Neuron (in vitro differentiated cells): ENCODE results near the gene SAMD7.

Experiments
- H2AFZ ChIP-seq: one replicate; pipeline ENCODE4 v1.6.1; 2013; ENCODE audit warnings: low read depth, mild to moderate bottlenecking, inconsistent platforms, low read length, moderate library complexity
- H3K27me3 ChIP-seq: one replicate; pipeline ENCODE4 v1.6.1; 2013; ENCODE audit warnings: low read length; ENCODE audit not compliant: insufficient read depth
- H3K36me3 ChIP-seq: one replicate; pipeline ENCODE4 v1.6.1; 2013; ENCODE audit warnings: low read length; ENCODE audit not compliant: insufficient read depth
- H3K4me1 ChIP-seq: one replicate; pipeline ENCODE4 v1.6.1; 2013; ENCODE audit warnings: low read length; ENCODE audit not compliant: insufficient read depth
- H3K4me3 ChIP-seq: 2 replicates; pipeline ENCODE4 v1.5.1; 2013; ENCODE audit warnings: mild to moderate bottlenecking, low read length, moderate library complexity
- H3K9me3 ChIP-seq: one replicate; pipeline ENCODE4 v1.6.1; 2013; ENCODE audit warnings: low read length

The SAMD7 gene

GRCh38 chr3:169964176-169964575, 52.8 kb downstream of the SAMD7 start:
- Histone ChIP-seq H3K27me3 (no peaks in the 10 kb centered on the region), H2AFZ (no peak overlapping the region), H3K4me1 (peaks cover 19% of the 10 kb centered on the region), H3K4me3 (no peak overlapping the region), H3K9me3 (peaks cover 3% of the 10 kb centered on the region), H3K36me3 (no peaks in the 10 kb centered on the region)

DNA sequence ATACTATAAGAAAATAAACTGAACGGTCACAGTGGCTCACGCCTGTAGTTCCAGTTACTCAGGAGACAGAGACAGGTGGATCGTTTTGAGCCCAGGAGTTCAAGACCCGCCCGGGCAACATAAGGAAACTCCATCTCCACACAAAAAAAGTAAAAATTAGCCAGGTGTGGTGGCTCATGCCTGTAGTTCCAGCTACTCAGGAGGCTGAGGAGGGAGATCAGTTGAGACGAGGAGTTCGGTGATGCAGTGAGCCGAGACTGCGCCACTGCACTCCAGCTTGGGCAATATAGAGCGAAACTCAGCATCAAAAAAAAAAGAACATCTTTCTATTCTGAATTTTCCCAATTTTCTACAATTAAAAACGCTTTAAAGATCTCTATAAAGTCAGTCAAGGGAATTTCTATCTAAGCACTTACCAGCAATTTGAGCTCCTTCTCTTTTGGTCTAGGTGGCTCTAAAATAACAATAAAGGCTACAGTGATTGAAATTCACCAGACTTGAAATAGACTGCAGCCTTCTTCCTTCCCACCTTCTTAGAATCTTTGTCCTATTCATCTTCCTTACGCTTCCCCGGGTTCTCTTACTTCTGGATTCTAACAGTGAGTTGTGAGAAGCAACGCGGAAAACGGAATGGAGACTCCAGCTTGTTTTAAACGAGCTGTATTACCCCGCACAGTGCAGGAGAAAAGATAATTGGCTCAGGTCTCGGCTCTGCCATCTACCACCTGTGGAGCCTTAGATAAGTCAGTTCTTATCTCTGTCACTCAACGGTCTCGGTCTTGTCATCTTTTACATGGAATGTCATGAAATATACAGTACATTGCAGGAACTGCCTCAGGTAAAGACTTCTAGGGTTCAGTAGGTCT, 54.4 kb downstream of the SAMD7 start:
- peaks cover 19% of the 10 kb centered on the region for H3K4me1 ChIP-seq
- no peaks in the 10 kb centered on the region for H3K27me3 ChIP-seq
- H3K9me3 ChIP-seq: peaks cover 3% of the 10 kb centered on the region
- H2AFZ ChIP-seq: peak overlapping the region; percentile 87
- peaks cover 3% of the 10 kb centered on the region for H3K36me3 ChIP-seq
- peak overlapping the region; percentile 65 for H3K4me3 ChIP-seq

DNA sequence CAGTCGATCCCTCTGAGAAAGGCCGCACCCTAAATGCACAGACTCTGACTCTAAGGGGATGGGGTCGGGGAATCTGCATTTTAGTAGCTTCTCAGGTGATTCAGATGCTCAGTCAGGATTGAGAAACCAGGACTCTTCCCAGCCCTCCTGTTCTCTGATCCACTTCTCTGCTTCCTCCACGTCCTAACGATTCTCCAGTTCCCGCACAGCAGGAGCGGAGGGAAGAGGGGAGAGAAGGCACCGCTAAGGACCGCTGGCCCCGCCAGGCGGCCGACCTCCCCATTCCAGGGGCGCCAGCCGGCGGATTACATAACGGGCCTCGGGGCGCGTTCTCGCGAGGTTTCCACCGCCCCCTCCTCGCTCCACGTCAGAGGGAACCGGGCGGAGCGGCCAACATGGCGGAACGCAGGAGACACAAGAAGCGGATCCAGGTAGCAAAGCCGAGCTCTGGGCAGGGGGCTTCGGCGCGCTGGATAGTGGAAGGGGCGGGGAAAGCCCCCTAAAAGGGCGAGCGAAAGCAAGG, 55.1 kb downstream of the SAMD7 start, which contains the start of gene SEC62:
Gene SEC62 (plus strand): TSS at position 380 of the 523 bp plus-strand sequence. CDS start 16 bp downstream, at position 396.
- Histone ChIP-seq H3K4me1 (peaks cover 19% of the 10 kb centered on the region), H3K36me3 (peaks cover 7% of the 10 kb centered on the region), H3K9me3 (peaks cover 3% of the 10 kb centered on the region), H2AFZ (peak within 1 kb of the TSS; percentile 87), H3K4me3 (peak within 1 kb of the TSS; percentile 65), H3K27me3 (no peaks in the 10 kb centered on the region)

DNA sequence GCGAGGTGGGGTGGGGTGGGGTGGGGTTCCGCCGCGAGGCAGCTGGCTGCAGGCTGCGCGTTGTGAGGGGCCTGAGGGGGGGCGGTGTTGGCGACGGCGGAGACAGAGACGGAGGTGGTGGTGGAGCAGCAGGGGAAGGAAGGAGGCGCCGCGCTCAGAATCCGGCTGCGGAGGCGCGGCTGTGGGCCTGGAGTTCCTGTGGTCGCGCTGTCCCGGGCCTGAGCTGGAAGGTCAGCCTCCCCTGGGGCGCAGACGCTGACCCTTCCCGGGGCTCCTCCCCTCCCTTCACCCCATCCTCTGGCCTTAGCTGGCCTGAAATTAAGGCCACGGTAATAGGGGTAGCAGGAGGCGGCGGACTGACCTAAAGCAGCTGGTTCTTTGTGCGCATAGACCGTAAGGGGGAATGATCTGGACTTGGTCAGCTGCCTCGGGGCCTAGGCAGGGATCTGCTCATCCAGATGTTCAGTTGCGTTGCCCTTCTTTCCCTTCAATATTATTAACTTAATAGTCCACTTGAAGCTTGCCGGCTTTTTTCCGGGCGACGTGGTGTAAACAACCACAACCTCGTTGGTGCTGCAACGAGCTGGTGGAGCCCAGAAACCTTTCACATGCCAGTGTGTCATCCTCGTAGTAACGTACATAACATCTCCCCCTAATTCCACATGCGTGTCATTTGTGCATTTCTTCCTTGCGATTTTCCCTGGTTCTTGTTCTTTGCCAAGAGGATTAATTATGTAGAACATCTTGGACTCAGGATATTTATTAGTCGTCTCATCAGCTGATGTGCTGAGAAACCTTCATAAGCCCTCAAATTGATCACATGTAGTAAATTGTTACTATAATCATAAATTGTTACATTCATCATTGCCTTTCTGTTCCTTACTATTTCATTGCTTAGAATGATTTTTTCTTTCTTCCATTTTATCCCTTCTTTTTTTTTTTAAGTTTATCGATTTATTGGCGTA, 55.9 kb downstream of the SAMD7 start:
- H3K4me3 ChIP-seq: peak overlapping the region; percentile 65
- H3K27me3 ChIP-seq: no peaks in the 10 kb centered on the region
- peak overlapping the region; percentile 87 for H2AFZ ChIP-seq
- H3K36me3 ChIP-seq: peaks cover 11% of the 10 kb centered on the region
- H3K9me3 ChIP-seq: peaks cover 3% of the 10 kb centered on the region
- peaks cover 19% of the 10 kb centered on the region for H3K4me1 ChIP-seq

DNA sequence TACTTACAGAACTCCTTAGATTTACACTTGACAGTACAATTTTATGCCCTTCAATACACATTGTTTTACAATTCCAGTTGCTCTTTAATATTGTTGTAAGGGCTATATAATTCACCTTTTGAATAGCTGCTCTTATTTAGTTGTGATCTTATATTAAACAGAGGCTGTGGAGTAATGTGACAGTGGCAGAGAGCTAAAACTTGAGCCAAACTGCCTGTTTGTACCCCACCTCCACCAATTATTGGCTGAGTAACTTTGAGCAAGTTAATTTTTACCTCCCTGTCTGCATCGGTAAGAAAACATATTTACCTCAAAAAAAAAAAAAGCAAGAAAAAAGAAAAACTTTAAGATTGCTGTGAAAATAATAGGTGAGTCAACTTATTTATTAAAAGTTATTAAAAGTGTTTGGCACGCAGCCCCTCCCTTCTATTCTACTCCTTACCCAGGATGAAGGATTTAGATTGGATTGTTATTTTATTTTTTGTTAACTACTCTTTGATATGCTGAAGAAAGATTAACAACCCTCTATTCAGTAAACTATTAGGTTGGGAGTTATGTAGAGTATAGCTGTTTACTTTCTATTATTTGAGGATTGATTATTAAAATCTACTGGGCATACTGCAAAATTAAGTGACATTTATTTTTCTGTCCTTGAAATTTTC, 57.0 kb downstream of the SAMD7 start:
- Histone ChIP-seq H3K27me3 (no peaks in the 10 kb centered on the region), H3K36me3 (peaks cover 12% of the 10 kb centered on the region), H3K4me1 (peaks cover 19% of the 10 kb centered on the region), H3K9me3 (no peaks in the 10 kb centered on the region), H3K4me3 (peak overlapping the region; percentile 65), H2AFZ (no peak overlapping the region)

DNA sequence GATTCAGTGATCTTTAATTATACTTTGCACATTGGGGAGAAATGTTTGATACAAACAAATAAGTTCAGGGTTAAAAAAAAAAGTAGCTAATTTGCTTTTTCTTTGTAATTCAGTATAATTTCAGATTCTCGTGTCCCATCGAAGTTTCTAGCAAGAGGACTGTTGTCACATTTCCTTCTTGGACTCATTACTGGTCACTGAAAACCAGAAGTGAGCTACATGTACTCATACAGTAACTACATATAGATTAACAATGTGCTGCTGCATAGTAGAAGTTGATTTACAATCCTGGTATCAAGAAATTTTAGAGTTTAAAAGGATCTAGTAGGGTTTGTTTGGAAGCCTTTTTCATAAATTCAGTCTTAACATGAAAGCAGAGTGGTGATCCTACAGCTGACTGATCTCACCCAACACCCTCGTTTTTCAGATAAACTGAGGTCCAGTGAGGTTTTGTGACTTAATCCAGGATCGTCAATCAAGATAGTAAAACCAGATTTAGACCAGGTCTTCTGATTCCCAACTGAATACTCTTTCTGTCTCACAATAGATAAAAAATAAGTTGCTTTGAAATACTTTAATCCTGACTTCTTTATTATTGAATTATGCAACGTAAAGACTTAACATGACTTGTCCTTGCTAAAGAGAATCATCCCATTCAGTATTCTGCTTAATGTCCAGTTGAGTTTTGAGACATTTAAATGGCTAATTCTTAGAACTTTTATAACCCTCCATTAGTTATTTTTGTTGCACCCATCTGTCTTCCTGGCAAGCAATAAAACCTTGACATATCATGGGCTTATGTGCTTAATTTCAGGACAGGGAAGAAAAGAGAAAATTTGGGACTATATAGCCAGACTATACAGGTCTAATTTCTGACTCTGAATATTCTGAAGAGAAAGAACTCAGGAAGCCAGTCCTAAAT, 58.1 kb downstream of the SAMD7 start:
- H3K27me3 ChIP-seq: no peaks in the 10 kb centered on the region
- no peak overlapping the region for H3K4me3 ChIP-seq
- peaks cover 19% of the 10 kb centered on the region for H3K4me1 ChIP-seq
- H2AFZ ChIP-seq: no peak overlapping the region
- peaks cover 15% of the 10 kb centered on the region for H3K36me3 ChIP-seq
- no peaks in the 10 kb centered on the region for H3K9me3 ChIP-seq

- Histone ChIP-seq H3K4me3 (no peak overlapping the region), H3K9me3 (no peaks in the 10 kb centered on the region), H2AFZ (no peak overlapping the region), H3K27me3 (no peaks in the 10 kb centered on the region), H3K36me3 (peaks cover 25% of the 10 kb centered on the region), H3K4me1 (peaks cover 19% of the 10 kb centered on the region)
Measured at GRCh38 chr3:169970847-169971246, 59.5 kb downstream of the SAMD7 start.

GRCh38 chr3:169971522-169971921, 60.1 kb downstream of the SAMD7 start:
- H2AFZ ChIP-seq: no peak overlapping the region
- peaks cover 32% of the 10 kb centered on the region for H3K36me3 ChIP-seq
- no peak overlapping the region for H3K4me3 ChIP-seq
- H3K9me3 ChIP-seq: no peaks in the 10 kb centered on the region
- H3K4me1 ChIP-seq: peaks cover 16% of the 10 kb centered on the region
- H3K27me3 ChIP-seq: no peaks in the 10 kb centered on the region

GRCh38 chr3:169980055-169980454, 68.7 kb downstream of the SAMD7 start:
- H3K36me3 ChIP-seq: peaks cover 90% of the 10 kb centered on the region

DNA sequence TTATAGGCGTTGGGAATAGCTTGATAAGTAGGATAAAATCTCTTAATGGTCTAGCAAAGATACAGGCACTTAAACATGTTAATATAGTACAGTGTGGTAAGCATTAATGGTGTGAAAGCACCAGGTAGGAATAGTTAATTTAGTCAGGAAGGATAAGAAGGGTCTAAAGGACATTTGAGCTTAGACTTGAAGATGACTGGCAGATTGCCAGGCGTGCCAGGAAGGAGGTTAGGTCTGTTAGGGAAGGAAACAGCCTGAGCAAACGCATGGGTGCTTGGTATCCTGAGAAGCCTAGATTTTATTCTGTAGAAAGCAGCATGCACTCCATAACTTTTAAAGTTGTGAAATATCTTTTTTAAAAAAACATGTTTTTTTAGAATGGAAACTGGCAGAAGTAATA, 72.9 kb downstream of the SAMD7 start:
- Histone ChIP-seq H3K9me3 (no peaks in the 10 kb centered on the region), H3K4me3 (no peak overlapping the region), H3K36me3 (peaks cover 87% of the 10 kb centered on the region), H3K27me3 (no peaks in the 10 kb centered on the region), H2AFZ (no peak overlapping the region), H3K4me1 (no peaks in the 10 kb centered on the region)

More at GRCh38 chr3:169980055-169980454, 68.7 kb downstream of the SAMD7 start:
- H3K4me3 ChIP-seq: no peak overlapping the region
- H3K4me1 ChIP-seq: no peaks in the 10 kb centered on the region
- H3K9me3 ChIP-seq: no peaks in the 10 kb centered on the region
- H3K27me3 ChIP-seq: no peaks in the 10 kb centered on the region
- no peak overlapping the region for H2AFZ ChIP-seq
